Dedifferentiated amniotic fluid mesenchymal stem cell (primary cell): ENCODE measurements around the gene KIF25.
"Not testable (repeated sequence)": the region's sequence is repeated elsewhere in the genome, so short reads cannot be mapped to it uniquely, and the experiment has no call there.

Source experiments
- DNase-seq: peaks from one replicate; pipeline ENCODE4 v3.0.0-alpha.2; 2016; ENCODE audit errors: extremely low spot score

Gene KIF25

DNA sequence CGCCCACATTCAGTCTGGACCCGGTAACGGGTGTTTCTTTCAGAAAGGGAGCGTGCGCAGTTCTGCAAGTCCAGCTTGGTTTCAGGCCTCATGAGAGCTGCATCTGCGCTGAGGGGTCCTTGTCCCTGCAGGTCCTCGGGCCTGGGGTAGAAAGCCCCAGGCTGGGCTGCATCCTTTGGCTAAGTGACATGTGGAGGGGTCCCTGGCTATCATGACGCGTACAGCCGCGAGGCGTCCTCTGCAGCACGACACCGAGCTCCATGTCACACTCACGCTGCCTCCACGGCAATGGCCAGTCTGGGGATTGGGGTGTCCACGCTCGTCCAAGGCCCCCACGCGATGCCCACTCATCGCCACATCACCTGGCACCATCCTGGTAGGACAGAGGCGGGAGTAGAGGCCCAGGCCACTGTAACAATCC lies 1.7 kb upstream of the KIF25 start:
- DNase-seq: no peak

DNA sequence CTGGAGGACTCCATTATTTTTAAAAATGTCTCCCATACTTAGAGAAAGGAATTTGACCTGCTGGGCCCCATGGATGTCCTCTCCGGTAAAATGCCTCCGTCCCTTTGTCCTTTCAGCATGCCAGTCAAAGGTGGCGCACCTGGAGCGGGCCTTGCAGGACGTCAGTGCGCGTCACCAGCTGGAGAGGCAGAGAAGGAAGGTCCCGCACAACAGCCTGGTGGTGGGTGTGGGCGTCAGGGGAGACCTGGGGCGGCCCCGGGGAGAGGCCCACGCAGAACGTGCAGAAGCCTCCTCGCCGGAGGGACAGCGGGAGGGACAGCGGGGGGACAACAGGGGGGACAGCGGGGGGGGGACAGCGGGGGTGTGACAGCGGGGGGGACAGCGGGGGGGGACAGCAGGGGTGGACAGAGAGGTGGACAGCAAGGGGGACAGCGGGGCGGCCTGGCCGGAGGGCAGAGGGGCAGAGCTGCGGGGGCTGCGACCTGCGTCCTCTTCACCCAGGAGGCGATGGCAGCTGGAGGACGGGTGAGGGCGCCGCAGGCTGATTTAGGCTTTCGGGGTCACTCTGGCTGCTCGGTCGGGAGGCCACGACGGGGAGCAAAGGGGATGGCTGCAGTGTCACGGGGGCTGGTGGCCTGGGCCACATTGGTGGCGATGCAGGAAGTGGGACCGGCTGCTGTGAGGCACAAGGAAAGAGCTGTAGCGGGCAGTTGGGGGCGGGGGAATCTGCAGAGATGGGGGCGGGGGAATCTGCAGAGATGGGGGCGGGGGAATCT lies 859 bp upstream of the KIF25 start:
- no peak for DNase-seq

DNA sequence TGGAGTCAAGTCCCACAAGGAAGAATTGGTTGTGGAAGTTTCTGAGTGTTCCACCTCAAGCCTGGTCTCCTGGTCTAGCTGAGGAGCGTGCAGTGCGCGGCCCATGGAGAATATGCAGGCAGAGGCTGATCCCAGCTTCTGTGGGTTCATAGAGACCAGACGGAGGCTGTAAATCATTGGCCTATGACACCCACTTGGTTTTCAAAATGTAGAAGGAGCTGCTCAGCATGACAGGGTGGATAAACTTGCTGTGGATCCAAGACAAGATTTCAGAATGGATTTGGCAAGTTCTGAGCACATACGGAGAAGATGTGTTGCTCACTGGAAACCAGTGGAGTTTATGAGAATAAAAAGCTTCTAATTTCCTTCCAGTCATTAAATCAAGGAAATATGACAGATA lies 744 bp downstream of the KIF25 start:
- no peak for DNase-seq

DNA sequence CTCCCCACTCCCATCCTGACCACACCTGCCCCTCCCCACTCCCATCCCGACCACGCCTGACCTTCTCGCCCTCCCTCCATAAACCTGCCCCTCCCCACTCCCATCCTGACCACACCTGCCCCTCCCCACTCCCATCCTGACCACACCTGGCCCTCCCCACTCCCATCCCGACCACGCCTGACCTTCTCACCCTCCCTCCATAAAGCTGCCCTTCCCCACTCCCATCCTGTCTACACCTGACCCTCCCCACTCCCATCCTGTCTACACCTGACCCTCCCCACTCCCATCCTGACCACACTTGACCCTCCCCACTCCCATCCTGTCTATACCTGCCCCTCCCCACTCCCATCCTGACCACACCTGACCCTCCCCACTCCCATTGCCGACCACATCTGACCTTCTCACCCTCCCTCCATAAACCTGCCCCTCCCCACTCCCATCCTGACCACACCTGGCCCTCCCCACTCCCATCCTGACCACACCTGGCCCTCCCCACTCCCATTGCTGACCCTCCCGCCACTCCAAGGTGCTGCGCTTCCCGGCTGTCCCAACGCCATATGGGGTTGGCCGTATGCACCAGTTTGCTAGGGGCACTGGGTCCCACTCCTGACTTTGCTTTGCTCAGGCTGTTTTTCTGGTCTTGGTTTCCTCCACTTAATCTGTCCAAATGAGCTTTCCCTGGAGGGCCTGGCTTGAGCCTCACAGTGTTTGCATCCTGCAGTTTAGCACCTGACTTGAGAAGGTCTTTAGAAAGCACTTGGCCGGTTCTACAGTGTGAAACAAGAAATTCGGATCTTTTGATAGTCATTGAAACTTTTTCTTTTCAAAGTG lies 2.9 kb downstream of the KIF25 start:
- DNase-seq: no peak

DNA sequence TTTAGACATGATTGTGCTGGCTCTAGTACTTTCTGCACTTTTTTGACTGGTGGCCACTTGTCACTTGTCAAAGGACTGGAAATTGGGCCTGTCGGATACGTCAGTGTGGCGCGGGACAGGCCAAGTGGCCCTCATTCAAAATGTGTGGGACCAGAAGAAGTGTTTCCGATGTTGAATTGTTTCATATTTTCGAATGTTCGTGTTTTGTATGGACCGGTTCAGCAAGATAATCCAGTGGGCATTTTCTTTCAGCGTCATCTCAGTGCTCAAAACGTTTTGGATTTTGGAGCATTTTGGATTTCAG lies 3.5 kb downstream of the KIF25 start:
- no peak for DNase-seq

DNA sequence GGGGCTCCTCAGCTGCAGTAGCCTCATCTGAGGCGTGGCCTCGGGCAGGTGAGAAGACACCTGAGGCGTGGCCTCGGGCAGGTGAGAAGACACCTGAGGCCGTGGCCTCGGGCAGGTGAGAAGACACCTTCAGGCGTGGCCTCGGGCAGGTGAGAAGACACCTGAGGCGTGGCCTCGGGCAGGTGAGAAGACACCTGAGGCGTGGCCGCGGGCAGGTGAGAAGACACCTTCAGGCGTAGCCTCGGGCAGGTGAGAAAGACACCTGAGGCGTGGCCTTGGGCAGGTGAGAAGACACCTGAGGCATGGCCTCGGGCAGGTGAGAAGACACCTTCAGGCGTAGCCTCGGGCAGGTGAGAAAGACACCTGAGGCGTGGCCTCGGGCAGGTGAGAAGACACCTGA lies 4.0 kb downstream of the KIF25 start:
- not testable (repeated sequence) for DNase-seq

DNA sequence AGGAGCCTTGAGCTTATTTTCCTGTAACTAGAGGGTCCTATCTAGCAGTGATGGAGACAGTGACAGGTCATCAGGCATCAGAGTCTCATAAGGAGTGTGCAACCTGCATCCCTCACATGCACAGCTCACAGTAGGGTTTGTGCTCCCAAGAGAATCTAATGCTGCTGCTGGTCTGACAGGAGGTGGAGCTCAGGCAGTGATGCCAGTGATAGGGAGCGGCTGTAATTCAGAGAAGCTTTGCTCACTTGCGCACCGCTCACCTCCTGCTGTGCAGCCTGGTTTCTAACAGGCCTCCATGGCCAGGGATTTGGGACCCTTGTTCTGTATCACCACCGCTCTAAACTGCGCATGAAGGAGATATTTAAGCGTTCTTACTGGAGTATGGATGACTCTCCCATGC lies 5.3 kb downstream of the KIF25 start:
- DNase-seq: no peak

DNA sequence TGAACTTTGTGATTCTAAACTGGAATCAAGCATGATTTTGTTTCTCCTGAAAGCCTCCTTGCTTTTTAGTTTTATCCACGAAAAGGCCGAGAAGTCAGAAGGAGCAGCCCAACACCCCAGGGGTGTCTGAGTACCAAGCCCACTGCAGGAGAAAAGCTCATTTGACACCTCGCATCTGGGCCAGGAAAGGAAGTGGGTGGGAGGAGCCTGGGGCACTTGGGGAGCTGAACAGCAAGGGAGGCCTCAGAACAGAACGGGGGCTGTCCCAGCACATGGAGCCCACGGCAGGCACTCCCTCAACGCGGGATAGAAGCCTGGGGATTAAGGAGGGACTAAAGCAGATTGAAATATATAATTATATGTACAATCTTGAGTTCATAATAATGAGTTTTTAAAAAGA lies 6.6 kb downstream of the KIF25 start:
- DNase-seq: no peak

DNA sequence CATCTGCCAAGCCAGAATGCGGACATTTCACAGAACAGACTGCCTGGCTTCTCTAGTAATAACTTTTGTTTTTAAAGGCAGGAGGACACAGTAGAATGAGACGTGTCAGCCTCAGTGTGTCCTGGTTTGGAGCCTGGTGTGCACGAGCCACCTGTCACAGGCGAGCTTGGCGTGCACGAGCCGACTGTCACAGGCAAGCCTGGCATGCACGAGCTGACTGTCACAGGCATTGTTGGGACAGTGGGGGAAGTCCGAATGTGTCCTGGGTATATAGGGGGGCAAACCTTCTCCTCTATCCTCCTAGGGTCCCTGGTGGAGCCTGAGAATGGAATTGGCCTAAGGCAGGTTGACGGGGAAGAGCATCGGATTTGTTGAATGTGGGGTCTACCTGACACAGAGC lies 7.5 kb downstream of the KIF25 start:
- no peak for DNase-seq

DNA sequence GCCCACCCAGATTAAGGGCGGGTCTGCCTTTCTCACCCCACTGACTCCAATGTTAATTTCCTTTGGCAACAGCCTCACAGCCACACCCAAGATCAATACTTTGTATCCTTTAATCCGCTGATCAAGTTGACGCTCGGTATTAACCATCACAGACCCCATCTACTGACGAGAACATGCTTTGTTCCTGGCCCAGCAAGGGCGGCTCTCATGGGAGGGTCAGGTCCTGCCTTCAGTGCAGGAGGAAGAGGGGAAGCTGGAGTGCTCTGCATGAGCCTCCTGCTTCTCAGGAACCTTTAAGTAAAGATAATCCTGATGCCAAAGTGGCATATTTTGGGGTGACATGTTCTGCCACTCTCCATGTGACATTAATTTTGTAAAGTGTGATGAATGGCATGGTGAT lies 8.3 kb downstream of the KIF25 start:
- no peak for DNase-seq

DNA sequence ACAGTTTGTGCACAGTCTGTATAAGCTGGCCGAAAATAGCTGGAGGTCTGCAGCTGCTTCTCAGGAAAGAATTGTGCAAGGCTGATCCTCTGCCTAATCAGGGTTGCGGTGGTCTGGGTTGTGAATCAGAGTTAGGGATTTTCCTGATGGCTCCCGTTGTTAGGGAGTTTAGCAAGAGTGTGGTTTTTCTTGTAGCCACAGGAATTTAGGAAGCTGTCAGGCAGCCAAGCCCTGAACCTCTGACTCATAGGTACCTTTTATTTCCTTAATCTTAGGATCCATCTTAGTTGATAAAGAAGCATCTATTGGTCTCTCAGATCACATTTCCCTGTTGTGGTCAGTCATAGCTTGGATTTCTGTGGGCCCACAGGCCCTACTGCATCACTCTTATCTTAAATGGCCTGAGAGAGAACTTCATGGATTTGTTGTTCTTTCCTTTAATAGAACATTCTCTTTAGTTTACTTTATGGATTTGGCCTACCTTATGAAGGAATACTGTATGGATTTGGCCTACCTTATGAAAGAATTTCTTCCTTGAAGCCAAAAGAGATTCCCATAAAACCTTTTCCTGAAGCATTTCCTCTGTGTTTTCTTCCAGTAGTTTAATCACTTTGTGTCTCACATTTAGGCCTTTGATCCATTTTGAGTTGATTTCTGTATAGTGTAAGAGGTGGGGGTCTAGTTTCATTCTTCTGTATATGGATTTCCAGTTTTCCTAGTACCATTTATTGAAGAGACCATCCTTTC lies 10.3 kb downstream of the KIF25 start:
- DNase-seq: peak; percentile 70

DNA sequence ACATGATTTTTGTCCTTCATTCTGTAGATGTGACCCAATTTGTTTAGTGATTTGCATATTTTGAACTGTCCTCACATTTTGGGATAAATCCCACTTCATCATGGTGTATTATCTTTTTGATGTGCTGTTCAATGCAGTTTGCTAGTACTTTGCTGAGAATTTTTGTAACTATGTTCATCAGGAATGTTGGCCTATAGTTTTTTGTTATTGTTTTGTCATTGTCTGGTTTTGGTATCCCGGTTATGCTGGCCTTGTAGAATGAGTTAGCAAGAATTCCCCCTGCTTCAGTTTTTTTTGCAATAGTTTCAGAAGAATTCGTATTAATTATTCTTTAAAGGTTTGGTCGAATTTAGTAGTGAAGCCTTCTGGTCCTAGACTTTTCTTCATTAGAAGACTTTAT lies 11.9 kb downstream of the KIF25 start:
- DNase-seq: no peak

DNA sequence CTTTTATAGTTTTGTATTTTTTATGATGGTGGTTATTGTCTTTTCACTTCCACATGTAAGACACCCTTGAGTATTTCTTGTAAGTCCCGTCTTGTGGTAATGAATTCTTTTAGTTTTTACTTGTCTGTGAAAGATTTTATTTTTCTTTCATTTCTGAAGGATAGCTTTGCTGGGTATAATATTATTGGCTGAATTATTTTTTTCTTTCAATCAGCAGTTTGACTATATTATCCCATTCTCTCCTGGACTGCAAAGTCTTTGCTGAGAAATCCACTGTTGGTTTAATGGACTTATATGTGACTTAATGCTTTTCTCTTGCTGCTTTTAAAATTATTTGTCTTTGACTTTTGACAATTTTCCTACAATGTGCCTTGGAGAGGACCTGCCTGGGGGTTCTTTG lies 13.8 kb downstream of the KIF25 start:
- no peak for DNase-seq

DNA sequence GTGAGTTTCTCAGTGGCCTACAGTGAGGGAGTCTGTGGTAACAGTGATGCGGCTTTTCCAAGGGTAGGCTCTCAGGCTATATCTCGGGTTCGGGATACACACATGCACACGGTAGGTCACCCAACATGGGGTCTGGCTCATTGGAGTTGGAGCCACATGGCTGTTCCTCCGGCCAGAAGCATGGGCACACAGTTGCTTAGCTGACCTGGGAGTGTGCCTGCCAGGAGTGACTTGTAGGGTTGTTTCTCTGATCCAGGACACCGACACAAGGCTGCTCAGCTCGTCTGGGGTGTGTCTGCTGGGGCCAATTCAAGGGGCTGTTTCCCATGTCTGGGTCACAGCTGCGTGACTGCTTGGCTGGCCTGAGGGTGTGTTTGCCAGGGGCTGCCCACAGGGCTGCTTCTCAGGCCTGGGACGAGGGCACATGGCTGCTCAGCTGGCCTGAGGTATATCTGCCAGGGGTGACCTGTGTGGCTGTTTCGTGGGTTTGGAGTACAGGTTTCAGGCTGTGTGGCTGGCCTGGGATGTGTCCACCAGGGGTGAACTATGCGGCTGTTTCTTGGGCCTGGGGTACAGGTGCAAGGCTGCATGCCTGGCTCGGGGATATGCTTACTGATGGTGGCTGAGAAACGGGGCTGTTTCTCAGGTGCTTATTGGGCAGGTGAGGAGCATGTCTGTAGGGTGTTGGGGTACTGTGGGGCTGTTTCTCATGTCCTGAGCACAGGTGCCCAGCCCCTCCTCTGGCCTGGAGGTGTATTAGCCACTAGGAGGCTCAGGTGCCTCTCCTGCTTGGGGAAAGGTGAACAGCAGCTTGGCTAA lies 15.2 kb downstream of the KIF25 start:
- no peak for DNase-seq

DNA sequence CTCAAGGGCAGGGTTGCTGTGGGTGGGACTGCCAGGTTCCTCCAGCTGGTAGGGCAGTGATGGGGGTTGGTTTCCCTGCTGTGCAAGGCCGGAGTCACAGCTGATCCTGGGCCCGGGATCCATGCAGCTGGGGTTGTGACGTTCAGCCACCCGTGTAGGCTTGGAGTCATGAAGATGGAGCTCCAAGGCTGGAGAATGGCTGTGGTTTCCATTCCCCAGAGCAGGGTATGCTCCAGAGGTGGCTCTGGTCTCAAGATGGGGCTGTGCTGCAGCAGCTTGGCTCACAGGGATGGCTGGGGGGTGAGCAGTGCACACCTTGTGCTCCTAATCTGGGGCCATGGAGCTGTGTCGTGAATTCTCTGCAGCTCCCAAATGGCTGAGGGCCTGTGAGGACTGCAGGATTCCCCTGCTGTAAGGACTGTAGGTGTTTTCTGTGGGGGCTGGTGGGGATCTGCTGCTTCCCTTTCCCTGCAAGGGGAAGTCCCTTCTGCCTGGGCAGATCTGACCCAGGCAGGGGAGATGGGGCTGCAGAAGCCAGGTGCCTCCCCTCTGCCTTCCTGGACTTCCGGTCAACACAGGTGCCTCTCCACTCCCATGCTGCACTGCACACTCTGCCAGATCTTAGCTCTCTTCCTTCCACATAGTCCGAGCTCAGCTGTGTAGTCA lies 15.9 kb downstream of the KIF25 start:
- DNase-seq: no peak

DNA sequence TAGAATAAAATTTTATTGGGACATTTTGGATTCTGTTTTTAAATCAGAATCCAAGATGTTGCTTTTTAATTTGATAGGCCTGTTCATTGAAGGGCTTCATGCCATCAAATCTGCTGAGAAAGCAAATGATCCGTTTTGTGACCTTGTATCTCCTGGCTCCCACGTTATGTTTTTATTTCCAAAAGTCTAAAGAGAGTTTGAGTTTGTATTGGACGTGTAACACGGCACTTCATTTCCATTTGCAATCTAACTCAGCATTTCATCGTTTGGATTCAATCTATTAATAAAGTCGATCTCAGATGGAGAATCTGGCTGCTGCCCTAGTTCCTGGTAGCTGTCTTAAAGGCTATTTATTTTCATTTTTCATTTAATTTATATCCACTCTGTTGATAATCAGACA lies 17.0 kb downstream of the KIF25 start:
- no peak for DNase-seq

DNA sequence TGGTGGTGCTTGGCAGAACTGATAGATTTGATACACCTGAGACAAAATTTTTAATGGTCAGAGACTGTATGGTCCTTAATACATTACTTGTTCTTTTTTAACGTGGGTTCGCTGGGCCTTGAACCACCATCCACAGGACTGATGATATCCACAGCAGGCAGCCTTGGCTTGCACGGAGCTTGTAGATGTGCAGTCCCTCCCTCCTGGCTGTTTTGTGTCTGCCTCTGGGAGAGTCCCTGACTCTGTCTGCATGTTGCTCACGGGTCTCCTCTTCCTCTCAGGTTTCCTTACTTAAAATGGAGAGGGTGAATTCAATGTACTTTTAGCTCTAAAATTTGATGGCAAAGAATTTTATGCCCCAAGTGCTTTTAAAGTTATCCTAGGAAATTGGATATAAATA lies 17.5 kb downstream of the KIF25 start:
- no peak for DNase-seq

DNA sequence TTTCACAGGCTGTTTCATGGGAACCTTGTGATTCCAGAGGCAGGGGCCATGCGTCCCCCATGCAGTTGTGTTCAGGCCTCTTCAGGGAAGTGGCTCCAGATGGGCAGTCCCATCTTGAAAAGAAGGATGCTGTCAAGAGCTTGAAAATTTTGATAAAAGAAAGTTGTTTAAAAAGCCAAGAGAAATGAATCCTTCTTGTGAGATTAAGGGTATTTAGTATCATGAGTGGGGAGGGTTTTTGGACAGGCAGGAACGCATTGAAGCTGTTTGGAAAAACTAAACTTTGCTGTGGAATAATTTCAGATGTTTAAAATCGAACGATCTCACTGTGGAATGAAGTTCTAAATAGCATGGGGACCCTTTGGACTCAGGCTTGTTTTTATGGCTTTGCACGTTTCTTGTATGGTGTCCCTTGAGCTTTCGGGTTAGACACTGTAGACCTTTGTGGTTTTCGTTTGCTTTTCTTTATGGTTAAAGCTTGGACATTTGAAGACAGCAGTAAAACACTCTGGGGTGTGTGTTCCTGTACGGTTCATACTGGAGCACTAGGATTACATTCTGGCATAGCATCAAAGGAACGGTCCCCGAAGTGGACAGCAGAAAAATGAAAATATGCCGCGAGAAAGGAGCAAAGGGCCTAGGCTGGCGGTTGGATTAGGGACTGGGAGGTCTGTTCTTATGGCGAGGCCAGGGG lies 18.2 kb downstream of the KIF25 start:
- no peak for DNase-seq

DNA sequence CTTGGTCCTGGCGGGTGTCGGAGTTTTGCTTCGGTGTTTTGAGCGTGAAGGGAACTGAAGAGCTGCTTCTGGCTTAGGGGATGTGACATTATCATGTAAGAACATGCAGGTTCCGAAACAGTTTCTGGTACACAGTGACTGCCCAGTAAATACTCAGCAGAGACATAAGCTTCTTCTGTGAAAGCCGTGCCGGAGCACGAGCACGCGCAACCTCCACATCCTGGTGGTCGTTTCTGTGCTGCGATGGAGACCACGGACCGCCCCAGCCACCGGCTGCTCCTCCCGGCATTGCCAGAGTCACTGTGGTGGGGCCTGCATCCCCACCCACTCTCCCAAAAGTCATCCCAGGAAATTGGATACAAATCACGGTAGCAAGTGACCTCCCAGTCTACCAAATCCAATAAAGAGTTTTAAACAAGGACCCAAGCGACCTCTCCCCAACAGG lies 18.7 kb downstream of the KIF25 start:
- DNase-seq: no peak

DNA sequence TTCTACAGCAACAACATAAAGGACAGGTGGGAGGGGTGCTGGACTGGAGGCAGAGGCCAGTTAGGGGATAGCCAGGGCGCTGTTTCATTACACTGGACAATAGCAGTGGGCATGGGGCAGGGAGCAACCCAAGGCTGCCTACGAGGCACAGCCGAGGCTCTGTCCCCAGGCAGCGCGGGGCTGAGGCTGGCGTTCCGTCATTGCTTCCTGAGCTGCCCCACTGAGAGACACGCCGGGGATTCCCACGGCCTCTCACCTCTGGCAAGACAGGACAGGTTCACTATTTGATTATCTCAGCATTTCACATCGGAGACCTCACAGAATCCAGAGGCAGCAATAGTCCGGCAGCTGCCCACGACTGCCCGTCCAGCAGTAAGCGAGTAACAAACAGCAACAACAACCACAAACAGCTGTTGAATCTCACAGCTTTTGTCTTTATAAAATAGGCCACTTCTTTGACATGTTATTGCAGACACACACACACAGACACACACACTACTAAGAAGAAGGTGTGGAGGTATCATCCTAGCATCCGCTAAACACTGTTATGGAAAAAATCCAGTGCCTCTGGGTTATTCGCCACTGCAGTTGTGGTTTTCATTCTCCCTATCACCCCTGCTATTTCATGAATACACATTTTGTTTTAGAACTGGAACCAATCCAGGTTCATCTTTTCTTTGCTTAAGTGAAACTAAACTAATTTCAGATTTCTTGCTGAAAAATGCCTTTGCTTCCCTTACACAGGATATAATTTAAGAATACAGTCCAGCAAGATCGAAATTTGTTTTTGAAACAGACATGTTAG lies 19.5 kb downstream of the KIF25 start:
- DNase-seq: no peak
